ENCODE measurements around the gene PPAN.

Gene PPAN

DNA sequence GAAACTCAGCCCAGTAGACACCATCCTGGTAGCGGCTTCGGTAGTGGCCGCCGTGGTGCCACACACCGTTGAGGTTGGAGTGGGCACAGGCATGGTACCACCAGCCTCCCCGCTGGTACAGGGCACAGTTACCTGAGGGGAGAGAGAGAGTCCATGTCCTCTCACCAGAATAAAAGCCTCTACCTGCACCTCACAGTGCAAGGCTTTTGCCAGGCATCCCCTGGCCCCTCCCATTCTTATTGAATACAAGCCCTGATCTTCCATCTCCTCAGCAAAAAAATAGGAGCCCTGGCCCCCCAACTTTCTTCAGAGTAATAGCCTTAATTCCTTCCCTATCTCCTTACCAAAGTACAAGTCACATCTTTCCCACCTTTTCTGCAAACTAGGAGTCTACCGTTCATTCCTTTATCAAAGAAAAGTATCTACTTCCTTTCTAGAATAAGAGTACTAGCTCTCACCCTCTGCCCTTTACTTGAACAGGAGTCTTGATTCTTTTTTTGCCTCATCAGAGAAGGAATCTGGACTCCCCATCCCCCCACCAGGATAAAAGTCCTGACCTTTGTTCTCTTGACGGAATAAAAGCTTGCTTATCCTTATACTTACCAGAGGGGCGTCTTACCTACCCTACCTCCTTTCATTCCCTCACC lies 13.4 kb upstream of the PPAN start:
- no peak for DNase-seq

DNA sequence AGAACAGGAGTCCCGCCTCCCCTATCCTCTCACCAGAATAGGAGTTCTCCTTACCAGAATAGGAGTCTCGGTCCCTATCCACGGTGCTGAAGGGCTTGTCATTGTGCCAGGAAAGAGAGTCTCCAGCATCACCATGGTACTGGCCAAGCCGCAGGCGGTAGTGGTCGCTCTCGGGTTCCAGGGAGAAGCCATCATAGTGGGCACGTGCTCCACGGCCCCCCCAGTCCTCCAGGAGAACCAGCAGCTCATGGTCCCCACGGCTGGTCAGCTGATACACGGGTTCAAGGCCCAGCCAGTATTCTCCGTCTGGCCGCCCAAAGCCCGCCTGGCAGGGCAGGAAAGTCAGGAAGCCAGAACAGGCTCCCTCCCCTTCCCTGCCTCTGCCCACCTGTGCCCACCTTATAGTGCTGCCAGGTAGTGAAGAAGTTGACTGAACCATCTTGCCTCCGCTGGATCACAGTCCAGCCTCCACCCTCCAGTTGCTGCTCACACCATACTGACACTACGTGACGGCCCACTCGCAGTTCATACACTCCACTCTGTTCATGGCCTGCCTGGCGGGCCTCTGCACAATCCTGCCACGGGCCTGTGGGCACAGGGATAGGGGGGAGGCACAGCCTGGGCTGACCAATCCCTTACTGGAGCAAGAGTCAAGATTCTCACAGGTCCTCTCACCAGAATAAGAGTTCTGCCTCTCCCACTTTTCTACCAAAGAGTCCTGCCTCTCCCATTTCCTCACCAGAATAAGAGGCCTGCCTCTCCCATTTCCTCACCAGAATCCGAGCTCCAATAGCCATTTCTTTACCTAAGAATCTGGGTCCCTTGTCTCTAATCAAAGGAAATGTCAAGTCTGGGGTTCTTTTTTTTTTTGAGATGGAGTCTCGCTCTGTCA lies 12.6 kb upstream of the PPAN start:
- DNase-seq: no peak

DNA sequence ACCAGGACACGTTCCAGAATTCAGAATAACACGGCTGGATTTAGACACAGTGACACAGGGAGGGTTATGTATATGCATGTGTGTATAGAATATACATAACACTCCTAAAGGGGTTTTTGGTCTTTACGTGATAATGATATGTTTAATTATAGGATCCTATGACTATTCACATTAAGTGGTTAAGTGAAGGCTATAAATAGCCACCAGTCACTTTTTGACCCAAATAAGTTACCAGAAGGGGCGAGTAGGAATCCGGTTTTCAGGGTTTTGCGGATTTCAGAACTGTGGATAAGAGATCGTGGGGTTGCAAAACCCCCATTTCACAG lies 10.6 kb upstream of the PPAN start:
- no peak for DNase-seq

DNA sequence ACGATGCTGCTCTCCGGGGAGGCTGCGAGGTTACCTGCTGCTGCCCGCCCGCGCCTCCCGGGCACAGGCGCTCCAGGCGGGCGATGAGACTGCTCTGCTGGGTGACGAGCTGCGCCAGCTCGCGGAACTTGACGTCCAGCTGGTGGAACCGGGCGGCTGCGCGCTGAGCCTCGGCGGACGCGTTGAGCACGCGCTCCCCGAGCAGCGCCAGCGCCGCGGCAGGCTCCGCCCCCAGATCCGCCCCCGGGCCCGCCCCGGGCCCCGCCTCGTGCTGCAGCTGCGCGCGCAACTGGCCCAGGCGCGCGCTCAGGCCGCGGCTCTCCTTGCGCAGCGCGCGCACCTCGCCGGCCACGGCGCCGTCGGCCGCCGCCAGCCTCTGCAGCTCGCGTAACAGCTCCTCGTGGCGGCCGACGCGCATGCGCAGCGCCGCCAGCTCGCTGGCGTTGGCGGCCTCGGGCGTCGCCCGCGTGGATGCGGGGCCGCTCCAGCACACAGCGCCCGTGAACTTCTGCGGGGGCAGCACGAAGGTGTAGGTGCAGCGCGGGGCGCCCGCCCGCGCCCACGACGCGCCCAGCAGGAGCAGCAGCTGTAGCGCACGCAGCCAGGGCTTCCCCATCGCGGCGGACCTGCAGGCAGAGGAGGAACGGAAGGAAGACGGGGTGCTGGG lies 10.1 kb upstream of the PPAN start:
- peak; percentile 87 for DNase-seq

DNA sequence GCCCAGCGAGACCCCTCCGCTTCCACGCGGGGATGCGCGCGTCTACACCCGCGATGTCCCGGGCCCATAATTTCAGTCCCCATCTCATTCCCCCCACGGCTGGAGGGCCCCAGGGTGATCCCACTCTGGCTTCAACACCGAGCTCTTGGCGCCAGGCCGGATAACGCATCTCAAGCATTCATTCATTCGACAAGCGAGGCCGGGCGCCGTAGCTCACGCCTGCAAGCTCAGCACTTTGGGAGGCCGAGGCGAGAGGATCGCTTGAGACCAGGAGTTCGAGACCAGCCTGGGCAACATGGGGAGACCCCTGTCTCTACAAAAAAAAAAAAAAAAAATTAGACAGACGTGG lies 9.6 kb upstream of the PPAN start:
- DNase-seq: no peak

DNA sequence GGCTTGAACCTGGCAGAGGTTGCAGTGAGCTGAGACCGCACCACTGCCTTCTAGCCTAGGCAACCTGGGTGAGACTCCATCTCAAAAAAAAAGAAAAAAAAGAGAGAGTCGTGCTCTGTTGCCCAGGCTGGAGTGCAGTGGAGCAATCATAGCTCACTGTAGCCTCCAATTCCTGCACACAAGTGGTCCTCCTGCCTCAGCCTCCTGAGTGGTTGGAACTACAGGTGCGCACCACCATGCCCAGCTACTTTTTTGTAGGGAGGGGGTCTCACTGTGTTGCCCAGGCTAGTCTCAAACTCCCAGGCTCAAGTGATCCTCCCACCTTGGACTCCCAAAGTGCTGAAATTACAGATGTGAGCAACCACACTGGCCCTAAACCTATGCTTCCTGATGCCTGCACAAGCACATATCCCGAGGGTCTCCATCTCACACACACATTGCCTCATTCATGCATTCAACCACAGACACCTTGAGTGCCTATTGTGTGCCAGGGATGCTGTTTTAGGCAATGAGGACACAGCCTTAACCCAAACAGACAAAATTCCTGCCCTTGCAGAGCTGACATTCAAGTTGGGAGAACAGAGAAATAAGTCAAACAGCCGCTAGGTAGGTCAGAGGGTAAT lies 5.9 kb upstream of the PPAN start:
- DNase-seq: no peak

DNA sequence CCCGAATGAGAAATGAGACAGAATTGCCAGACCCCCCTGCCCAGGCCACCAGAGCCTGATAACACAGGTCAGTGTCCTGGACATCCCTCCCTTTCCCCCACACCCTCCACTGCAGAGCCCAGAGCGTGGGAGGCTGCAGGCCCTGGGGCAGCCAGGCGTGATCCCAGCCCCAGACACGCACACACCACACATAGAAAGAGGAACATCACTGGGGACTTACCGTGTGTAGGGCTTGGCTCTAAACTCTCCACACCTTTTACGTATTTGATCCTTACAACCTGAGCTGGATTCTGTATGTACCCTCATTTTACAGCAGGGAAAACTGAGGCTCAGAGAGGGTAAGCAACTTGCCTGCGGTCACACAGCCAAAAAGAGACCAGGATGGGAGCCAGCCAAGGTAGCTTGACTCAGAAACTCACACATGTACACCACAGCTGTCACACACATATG lies 3.4 kb upstream of the PPAN start:
- DNase-seq: no peak

DNA sequence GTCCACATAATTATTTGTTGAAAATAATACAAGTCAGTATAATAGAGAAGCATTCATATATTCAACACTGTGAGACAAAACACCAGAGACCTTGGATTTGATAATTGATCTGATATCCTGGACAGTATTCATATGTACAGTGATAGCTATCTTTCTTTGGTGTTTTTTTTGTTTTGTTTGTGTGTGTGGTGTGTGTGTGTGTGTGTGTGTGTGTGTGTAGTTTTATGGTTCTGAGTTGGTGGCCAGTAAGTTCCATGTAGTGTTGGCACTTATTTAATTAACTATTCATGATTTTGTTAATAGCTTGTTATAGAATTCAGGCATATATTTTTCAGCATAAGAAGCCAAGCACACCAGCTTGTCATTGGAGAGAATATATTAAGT lies 2.0 kb upstream of the PPAN start:
- no peak for DNase-seq

DNA sequence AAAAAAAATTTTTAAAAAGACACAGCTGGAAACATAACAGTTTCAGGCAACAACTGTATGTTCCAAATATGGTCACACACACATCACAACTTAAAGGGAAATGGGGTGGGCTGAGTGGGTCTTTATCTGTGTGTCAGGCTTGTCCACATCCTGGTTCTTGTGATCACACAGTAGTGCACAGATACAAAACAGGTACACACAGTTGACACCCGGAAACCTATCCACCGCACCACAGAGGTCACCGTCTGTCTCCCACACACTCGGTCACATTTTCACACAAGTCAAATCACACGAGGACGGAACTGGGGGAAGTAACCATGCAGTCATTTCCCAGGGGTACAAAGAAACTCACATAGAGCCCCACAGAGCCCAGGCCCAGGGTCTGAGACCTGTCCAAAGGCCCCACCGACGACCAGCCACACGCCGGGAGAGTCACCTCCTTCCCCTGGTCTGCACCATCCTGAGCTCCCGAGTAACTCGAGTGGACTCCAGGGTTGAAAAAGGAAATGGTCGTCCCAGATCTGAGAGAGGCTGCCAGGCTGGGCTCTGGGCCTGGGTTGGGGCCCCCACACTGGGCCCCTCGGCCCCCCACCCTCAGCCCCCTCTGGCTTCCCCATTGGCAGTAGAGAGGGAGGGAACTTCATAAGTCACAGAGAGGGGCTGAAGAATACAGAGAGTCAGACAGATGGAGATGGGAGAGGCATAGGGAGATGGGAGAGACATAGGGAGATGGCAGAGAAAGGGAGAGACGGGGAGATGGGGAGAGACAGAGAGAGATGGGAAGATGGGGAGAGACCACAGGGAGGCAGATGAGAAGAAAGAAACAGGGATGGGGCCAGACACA lies 1.3 kb upstream of the PPAN start:
- peak; percentile 44 for DNase-seq

DNA sequence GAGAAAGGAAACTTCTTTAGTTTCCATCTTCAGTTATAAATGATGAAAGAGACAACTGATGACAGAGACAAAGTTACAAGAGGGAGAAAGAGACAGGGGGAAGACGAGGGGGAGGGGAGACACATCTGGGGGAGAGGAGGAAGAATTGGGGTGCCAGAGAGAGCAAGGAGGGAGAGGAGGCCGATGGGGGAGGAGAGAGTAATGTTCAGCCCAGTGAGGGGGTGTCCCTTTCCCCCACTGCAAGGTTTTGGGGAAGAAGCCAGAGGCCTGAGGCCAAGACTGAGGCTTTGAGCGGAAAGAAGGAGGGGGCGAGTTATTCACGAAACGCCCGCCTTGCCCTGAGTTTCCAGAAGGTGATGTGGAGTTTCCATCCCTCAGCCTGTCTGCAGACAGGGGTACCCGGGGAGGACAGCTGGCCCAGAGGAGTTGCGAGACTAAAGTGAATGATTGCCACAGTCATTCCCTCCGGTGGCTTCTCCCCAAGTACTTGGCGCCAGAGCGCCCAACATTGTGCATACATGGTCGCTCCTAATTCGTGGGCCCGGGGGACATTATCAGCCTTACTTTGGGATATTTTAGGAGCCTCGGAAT lies 558 bp upstream of the PPAN start:
- peak; percentile 72 for DNase-seq

DNA sequence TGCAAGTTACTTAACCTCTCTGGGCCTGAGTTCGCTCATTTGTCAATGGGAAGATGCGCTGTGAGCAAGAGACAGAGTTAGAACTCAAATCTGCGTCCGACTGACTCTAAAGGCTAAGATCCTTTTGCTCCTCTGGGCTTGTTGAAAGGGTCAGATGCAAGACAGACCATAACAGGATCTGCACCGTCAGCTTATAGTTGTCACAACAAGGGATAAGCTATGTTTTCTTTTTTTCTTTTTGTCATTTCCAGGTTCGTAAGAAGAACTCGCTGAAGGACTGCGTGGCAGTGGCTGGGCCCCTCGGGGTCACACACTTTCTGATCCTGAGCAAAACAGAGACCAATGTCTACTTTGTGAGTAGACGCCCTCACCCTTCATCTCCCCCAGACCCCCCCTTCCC lies 1.1 kb downstream of the PPAN start:
- DNase-seq: no peak

DNA sequence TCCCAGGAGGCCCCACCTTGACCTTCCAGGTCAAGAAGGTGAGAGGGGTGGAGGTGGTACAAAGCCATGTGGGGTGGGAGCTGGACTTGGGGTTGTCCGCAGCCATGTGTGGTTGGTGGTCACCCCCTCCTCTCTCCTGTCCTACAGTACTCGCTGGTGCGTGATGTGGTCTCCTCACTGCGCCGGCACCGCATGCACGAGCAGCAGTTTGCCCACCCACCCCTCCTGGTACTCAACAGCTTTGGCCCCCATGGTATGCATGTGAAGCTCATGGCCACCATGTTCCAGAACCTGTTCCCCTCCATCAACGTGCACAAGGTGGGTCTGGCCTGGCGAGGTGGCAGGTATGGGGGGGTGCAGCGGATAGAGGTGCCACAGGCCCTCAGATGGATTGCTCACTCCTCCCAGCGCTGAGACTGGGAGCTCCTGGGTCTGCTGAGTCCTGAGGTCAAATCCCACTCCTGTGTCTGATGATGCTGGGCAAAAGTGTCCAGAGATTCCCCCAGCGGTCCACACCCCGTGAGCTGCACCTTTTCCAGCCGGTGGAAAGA lies 1.7 kb downstream of the PPAN start:
- DNase-seq: no peak

DNA sequence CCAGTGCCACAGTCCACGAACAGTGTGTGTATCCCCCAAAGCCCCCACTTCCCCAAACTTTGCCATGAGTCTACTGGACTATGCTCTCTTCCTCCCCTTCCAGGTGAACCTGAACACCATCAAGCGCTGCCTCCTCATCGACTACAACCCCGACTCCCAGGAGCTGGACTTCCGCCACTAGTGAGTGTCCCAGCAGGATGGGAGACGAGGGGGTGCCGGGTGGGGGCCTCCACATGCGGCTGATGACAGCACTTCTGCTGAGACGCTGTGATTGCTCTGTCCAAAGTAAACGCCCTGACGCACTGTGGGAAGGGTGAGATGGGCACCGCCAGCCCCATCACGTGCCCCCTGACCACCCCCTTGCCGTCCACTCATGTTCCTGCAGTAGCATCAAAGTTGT lies 3.4 kb downstream of the PPAN start:
- DNase-seq: no peak

DNA sequence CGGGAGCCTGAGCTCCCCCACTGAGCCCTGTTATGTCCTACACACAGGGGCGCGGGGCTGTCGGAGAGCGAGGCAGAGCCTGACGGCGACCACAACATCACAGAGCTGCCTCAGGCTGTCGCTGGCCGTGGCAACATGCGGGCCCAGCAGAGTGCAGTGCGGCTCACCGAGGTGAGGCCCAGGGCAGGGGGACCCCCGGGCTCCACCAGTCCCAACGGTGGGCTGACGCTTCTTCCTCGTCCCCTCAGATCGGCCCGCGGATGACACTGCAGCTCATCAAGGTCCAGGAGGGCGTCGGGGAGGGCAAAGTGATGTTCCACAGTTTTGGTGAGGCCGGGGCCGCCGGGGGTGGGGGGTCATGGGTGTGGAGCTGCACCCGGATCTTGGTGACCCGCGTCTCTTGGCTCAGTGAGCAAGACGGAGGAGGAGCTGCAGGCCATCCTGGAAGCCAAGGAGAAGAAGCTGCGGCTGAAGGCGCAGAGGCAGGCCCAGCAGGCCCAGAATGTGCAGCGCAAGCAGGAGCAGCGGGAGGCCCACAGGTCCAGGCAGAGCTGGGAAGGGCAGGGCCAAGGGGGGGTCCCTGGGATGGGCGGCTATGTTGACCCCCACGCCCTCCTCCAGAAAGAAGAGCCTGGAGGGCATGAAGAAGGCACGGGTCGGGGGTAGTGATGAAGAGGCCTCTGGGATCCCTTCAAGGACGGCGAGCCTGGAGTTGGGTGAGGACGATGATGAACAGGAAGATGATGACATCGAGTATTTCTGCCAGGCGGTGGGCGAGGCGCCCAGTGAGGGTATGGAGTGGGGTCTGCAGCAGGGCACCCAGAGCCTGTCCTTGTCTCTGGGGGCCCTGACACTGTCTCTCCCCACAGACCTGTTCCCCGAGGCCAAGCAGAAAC lies 4.2 kb downstream of the PPAN start:
- DNase-seq: no peak

DNA sequence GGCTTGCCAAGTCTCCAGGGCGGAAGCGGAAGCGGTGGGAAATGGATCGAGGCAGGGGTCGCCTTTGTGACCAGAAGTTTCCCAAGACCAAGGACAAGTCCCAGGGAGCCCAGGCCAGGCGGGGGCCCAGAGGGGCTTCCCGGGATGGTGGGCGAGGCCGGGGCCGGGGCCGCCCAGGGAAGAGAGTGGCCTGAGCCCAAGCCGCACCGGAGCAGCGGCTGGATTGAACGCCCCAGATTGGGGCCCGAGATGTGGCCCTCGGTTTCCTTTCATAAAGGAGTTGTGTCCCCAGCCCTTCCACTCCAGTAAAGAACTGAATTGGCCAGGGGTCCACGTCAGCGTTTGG lies 4.8 kb downstream of the PPAN start:
- DNase-seq: no peak

DNA sequence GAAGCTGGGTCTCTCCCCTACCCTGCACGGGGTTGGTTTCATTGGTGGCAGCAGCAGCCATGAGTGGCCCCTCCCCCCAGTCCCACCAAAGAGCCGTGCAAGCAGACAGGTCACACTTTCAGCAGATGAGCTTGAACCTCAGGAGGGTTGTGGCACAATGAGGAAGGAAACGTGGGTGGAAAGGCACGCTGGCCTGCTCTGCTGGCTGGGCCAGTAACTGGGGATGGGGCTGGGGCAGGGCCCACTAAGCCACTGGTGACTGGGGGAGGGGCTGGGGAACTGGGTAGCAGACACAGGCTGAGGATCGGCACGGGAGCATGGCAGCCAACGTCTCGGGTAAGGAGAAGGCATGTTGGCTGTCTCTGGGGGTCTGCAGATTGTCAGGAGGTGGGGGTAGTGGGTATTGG lies 5.2 kb downstream of the PPAN start, which contains the start of gene P2RY11:
Gene P2RY11, plus strand, starts transcription at position 289 of the 407 bp plus-strand sequence. Its CDS starts 29 bp downstream, at position 318.
- no peak for DNase-seq

DNA sequence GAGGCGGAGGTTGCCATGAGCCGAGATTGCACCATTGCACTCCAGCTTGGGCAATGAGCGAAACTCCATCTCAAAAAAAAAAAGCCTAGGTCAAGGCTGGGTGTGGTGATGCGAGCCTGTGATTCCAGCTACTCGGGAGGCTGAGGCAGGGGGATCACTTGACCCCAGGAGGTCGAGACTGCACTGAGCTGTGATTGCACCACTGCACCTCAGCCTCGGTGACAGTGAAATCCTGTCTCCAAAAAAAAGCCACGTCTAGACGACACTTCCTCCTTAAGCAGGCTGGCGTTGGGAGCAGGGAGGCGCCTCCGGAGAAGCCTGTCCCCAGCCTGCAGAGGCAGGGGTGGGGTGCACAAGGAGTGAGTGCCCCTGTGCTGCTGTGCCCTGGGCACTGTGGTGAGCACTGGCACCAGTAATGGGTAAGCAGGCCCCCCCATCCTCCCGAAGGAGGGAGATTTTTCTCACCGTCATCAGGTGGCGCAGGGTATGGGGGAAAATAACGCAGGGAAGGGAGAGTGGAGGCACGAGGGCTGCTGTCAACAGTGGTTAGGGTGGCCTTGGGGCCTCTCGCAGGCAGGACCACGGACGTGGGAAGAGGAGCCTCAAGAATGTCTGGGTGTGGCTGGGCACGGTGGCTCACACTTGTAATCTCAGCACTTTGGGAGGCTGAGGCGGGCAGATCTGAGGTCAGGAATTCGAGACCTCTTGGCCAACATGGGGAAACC lies 6.0 kb downstream of the PPAN start:
- peak; percentile 43 for DNase-seq

DNA sequence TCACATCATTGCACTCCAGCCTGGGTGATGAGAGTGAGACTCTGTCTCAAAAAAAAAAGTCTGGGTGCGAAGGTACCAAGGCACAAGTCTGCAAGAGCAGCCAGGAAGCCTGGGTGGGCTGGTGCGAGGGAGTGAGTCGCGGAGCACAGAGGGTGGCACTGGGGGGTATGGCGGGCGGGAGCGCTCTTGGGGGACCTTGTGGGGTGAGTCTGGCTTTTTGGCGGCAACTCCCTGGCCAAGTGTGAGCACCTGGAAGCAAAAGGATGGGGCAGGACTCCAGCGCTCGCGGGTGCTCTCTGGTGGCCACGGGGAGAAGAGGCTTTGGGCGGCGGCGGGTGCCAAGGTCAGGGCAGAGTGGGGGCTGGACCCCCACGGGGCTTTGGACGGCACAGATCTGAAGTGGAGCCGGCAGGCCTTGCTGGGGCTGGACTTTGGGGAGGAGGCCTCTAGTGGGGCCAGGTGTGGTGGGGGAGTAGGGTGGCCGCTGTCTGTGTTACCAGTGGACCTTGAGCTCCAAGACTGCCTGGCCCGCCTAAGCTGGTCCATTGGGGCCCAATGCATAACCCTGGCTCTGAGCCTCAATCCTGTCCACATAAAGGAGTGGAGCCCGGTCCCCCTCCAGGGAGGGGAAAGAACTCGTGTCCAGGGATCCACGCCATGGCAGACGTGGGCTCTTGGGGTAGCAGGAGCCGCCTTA lies 6.9 kb downstream of the PPAN start:
- DNase-seq: peak; percentile 77

DNA sequence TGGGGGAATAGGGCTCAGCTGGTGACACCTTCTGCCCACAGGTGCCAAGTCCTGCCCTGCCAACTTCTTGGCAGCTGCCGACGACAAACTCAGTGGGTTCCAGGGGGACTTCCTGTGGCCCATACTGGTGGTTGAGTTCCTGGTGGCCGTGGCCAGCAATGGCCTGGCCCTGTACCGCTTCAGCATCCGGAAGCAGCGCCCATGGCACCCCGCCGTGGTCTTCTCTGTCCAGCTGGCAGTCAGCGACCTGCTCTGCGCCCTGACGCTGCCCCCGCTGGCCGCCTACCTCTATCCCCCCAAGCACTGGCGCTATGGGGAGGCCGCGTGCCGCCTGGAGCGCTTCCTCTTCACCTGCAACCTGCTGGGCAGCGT lies 7.4 kb downstream of the PPAN start:
- peak; percentile 40 for DNase-seq
